IMR-90 (cell line): ENCODE measurements around the gene CD44. TPM values are rescaled to one million over a fixed set of nuclear protein-coding genes. Genes with fewer than 3 reads are reported as not detected.
A peak's percentile ranks its signal among the peaks of the same experiment; 100 is the strongest.

Source experiments
- ATAC-seq: fragments of 200-7000 bp; cut with Tn5 transposase; 2 replicates; pipeline ENCODE4 v1.9.1; 2020; ENCODE audit warnings: low read depth, mild to moderate bottlenecking, moderate library complexity
- BruUV-seq: library from RNA; stranded (reverse); fragments of 400-500 nt; replicated peaks from 2 replicates; lab custom pipeline; 2021; lab: Mats Ljungman, UMichigan
- CTCF ChIA-PET: fragments of 300-600 bp; formaldehyde crosslinking; extraction: SDS; loops from one replicate; lab custom pipeline; 2021; ENCODE audit warnings: antibody characterized with exemption; lab: Yijun Ruan, JAX
- POLR2A ChIA-PET: fragments of 300-600 bp; sonication (Branson Sonifier 250); formaldehyde crosslinking; loops from one replicate; lab custom pipeline; 2022; ENCODE audit warnings: antibody characterized with exemption; ENCODE audit not compliant: unreplicated experiment; lab: Charles Lee
- DNase-seq: peaks from one replicate; pipeline ENCODE4 v3.0.0; 2013
- H2AFZ ChIP-seq: replicated peaks from 2 replicates; pipeline ENCODE3; 2013; ENCODE audit warnings: low read length, mild to moderate bottlenecking; ENCODE audit not compliant: poor library complexity
- H2AK5ac ChIP-seq: 2 replicates; pipeline ENCODE4 v1.6.1; 2013; ENCODE audit warnings: low read depth, low read length, inconsistent platforms
- H2AK9ac ChIP-seq: replicated peaks from 2 replicates; pipeline ENCODE3; 2013; ENCODE audit warnings: mild to moderate bottlenecking, low read depth, low read length, moderate library complexity; ENCODE audit not compliant: poor library complexity
- H2BK120ac ChIP-seq: 2 replicates; pipeline ENCODE4 v1.6.1; 2013; ENCODE audit warnings: low read depth, low read length, inconsistent platforms
- H2BK15ac ChIP-seq: 3 replicates; pipeline ENCODE4 v1.6.1; 2013; ENCODE audit warnings: low read depth, low read length, inconsistent platforms
- H2BK20ac ChIP-seq: 2 replicates; pipeline ENCODE4 v1.6.1; 2013; ENCODE audit warnings: low read depth, mild to moderate bottlenecking, inconsistent platforms, low read length, moderate library complexity
- H2BK5ac ChIP-seq: 2 replicates; pipeline ENCODE4 v1.6.1; 2013; ENCODE audit warnings: mild to moderate bottlenecking, low read depth, low read length, inconsistent platforms; ENCODE audit not compliant: poor library complexity, severe bottlenecking
- H3K14ac ChIP-seq: replicated peaks from 2 replicates; pipeline ENCODE4 v1.6.1; 2013; ENCODE audit warnings: low read depth, low read length, inconsistent platforms
- H3K18ac ChIP-seq: 2 replicates; pipeline ENCODE4 v1.6.1; 2013; ENCODE audit warnings: low read depth, low read length, control low read depth
- H3K23ac ChIP-seq: 2 replicates; pipeline ENCODE4 v1.6.1; 2013; ENCODE audit warnings: low read depth, low read length, inconsistent platforms
- H3K27ac ChIP-seq: 2 replicates; pipeline ENCODE4 v1.5.1; 2013; ENCODE audit warnings: mild to moderate bottlenecking, control low read depth, low read length; ENCODE audit not compliant: insufficient read depth
- H3K27me3 ChIP-seq: 2 replicates; pipeline ENCODE4 v1.6.1; 2013; ENCODE audit warnings: low read length; ENCODE audit not compliant: control insufficient read depth, insufficient read depth
- H3K36me3 ChIP-seq: 2 replicates; pipeline ENCODE4 v1.6.1; 2013; ENCODE audit warnings: low read length, mixed read lengths; ENCODE audit not compliant: control insufficient read depth, insufficient read depth
- H3K4ac ChIP-seq: 2 replicates; pipeline ENCODE4 v1.6.1; 2013; ENCODE audit warnings: low read depth, low read length, inconsistent platforms
- H3K4me1 ChIP-seq: 2 replicates; pipeline ENCODE4 v1.6.1; 2013; ENCODE audit warnings: low read length, mixed read lengths; ENCODE audit not compliant: control insufficient read depth, insufficient read depth
- H3K4me2 ChIP-seq: 2 replicates; pipeline ENCODE4 v1.6.1; 2013; ENCODE audit warnings: low read depth, mild to moderate bottlenecking, control low read depth, low read length, moderate library complexity
- H3K4me3 ChIP-seq: 2 replicates; pipeline ENCODE4 v1.5.1; 2013; ENCODE audit warnings: low read depth, mild to moderate bottlenecking, control low read depth, low read length, moderate library complexity; ENCODE audit not compliant: insufficient read depth
- H3K56ac ChIP-seq: 2 replicates; pipeline ENCODE4 v1.6.1; 2013; ENCODE audit warnings: low read length, inconsistent platforms; ENCODE audit not compliant: insufficient read depth; ENCODE audit errors: extremely low read depth
- H3K79me1 ChIP-seq, 2 experiments: 2 replicates each; pipeline ENCODE4 v1.6.1; 2013; ENCODE audit warnings: low read length in 2 of 2, inconsistent platforms in 1 of 2, low read depth in 1 of 2
- H3K9ac ChIP-seq: 2 replicates; pipeline ENCODE4 v1.6.1; 2013; ENCODE audit warnings: low read depth, low read length, control low read depth
- H3K9me1 ChIP-seq: 2 replicates; pipeline ENCODE4 v1.6.1; 2013; ENCODE audit warnings: low read length, inconsistent platforms; ENCODE audit not compliant: insufficient read depth
- H3K9me3 ChIP-seq: 2 replicates; pipeline ENCODE4 v1.6.1; 2013; ENCODE audit warnings: low read length; ENCODE audit not compliant: control insufficient read depth, insufficient read depth
- H4K20me1 ChIP-seq: 2 replicates; pipeline ENCODE4 v1.6.1; 2013; ENCODE audit warnings: low read length, inconsistent platforms; ENCODE audit not compliant: insufficient read depth
- H4K5ac ChIP-seq: 2 replicates; pipeline ENCODE4 v1.6.1; 2013; ENCODE audit warnings: mild to moderate bottlenecking, low read depth, low read length, control low read depth
- H4K8ac ChIP-seq, 2 experiments: 2 replicates each; pipeline ENCODE4 v1.6.1; 2013; ENCODE audit warnings: low read depth in 2 of 2, low read length in 2 of 2, control low read depth in 1 of 2, inconsistent platforms in 1 of 2
- H4K91ac ChIP-seq: 2 replicates; pipeline ENCODE4 v1.6.1; 2013; ENCODE audit warnings: low read depth, low read length, inconsistent platforms; ENCODE audit not compliant: insufficient read depth
- BHLHE40 ChIP-seq: fragments of 150-350 bp; IDR thresholded peaks from 2 replicates; pipeline ENCODE4 v1.6.1; 2016; ENCODE audit warnings: mild to moderate bottlenecking, low read depth, low read length
- CEBPB ChIP-seq: IDR thresholded peaks from 2 replicates; pipeline ENCODE4 v1.6.1; 2012; ENCODE audit warnings: low read depth, low read length, improper control_type of control experiment
- MAZ ChIP-seq: IDR thresholded peaks from 2 replicates; pipeline ENCODE4 v1.6.1; 2012; ENCODE audit warnings: low read depth, mild to moderate bottlenecking, low read length, improper control_type of control experiment, moderate library complexity, borderline replicate concordance
- NFE2L2 ChIP-seq: fragments of 150-350 bp; IDR thresholded peaks from 2 replicates; pipeline ENCODE4 v1.6.1; 2016; ENCODE audit warnings: low read depth, mild to moderate bottlenecking, low read length
- WGBS, 2 experiments: methylation state at CpG; one replicate each; pipeline versions ENCODE4 v1.1.5 to v1.1.7; 2013; ENCODE audit warnings: missing lambda C conversion rate in 2 of 2; ENCODE audit not compliant: insufficient read length in 1 of 2; ENCODE audit errors: extremely low coverage in 2 of 2; 5-methylcytosine and 5-hydroxymethylcytosine counted together
- dilution Hi-C: fragments of 300-500 bp; cut with HindIII; formaldehyde crosslinking; loops from one replicate; pipeline ENCODE4 v1.14.3; 2018; ENCODE audit warnings: low sequenced_read_pairs; ENCODE audit not compliant: unreplicated experiment
- in situ Hi-C: fragments of 300-500 bp; cut with MboI; formaldehyde crosslinking; loops from 3 replicates; pipeline ENCODE4 v1.14.3; 2019; ENCODE audit warnings: low sequenced_read_pairs, inconsistent platforms, mixed read lengths
- intact Hi-C: fragments of 100-400 bp; cut with micrococcal nuclease; formaldehyde crosslinking; loops from 2 replicates; pipeline ENCODE4 v1.10.0; 2022
- polyA plus RNA-seq, 3 experiments: library from polyadenylated mRNA; depleted of rRNA; stranded (reverse); fragments of >200 nt; gene quantifications; 2 replicates each; pipeline ENCODE4 v1.2.3, GENCODE V29; 2012; ENCODE audit warnings: low replicate concordance in 1 of 3
- total RNA-seq: library from RNA; depleted of rRNA; stranded (reverse); fragments of >200 nt; gene quantifications from 2 replicates; pipeline ENCODE4 v1.2.3, GENCODE V29; 2012

Gene CD44
- total and polyA plus RNA-seq, 2 of the 4 experiments (the other 2 are of a cell fraction) = 357 to 947 TPM

DNA sequence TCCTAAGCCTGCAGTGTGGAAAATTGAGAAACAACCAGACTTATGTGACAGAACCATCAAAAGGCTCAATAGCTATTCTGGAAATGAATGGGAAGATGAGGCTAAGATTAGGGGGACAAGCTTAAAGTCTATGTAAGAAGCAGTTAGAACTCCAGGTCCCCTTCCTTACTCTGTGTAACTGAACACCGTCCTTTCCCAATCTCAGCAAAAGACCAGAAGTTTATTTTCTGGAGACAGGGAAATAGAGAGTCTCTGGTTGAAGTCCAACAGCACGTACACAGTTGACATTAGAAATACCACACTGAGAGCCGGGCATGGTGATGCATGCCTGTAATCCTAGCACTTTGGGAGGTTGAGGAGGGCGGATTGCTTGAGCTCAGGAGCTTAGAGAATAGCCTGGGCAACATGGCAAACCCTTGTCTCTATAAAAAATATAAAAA is 93.9 kb downstream of the CD44 start:
- peak overlapping the region; percentile 50; the same call in 1 of the 3 replicates for H2BK15ac ChIP-seq
- no peak overlapping the region for H2AFZ ChIP-seq
- H2BK120ac ChIP-seq = peak overlapping the region; percentile 66; the same call in 1 of the 2 replicates
- intact Hi-C loops (loop anchor here (2.0 to 10.0 kb wide), 3 partner anchors 74 to 252 kb away; no protein-coding TSS in a partner anchor), dilution Hi-C loops (no loop called here), in situ Hi-C loops (loop anchor here (10.0 kb wide), 1 partner anchor 152 kb away; no protein-coding TSS in a partner anchor)
- peak overlapping the region; percentile 57 for H2AK5ac ChIP-seq
- peak overlapping the region; percentile 96 for H3K18ac ChIP-seq
- H3K9me3 ChIP-seq = peaks cover 3% of the 10 kb centered on the region; the same call in 1 of the 2 replicates
- H3K27me3 ChIP-seq = no peaks in the 10 kb centered on the region
- no CpG with 5 or more reads among the region's 4 CpGs for whole genome bisulfite sequencing, 2 experiments
- H3K4ac ChIP-seq = peak overlapping the region; percentile 71
- no TSS peak for BruUV-seq
- peak overlapping the region; percentile 77; the same call in 1 of the 2 replicates for H3K23ac ChIP-seq
- H4K8ac ChIP-seq = peak overlapping the region; percentile 63 to 65
- DNase-seq = peak; percentile 83
- peak overlapping the region; percentile 50 for H2BK20ac ChIP-seq
- peak overlapping the region; percentile 40; the same call in 1 of the 2 replicates for H3K56ac ChIP-seq
- peak overlapping the region; percentile 98 for H2BK5ac ChIP-seq
- ATAC-seq = peak; percentile 62
- no peaks in the 10 kb centered on the region; the same call in 1 of the 2 replicates for H3K9me1 ChIP-seq
- H4K91ac ChIP-seq = peak overlapping the region; percentile 71
- H3K79me1 ChIP-seq = peaks cover 6 to 23% of the 10 kb centered on the region in 2 experiments; a peak in 3 of 4 replicates
- H3K27ac ChIP-seq = peak overlapping the region; percentile 86
- peak overlapping the region; percentile 72; the same call in 1 of the 2 replicates for H3K4me2 ChIP-seq
- CTCF ChIA-PET = interaction anchor here (1.5 kb wide), 1 partner anchor 73 kb away, joined by 6 read pairs; no protein-coding TSS in a partner anchor
- POLR2A ChIA-PET = no interaction called here
- peak overlapping the region; percentile 61; the same call in 1 of the 2 replicates for H3K9ac ChIP-seq
- peak overlapping the region; percentile 87 for H4K5ac ChIP-seq
- H3K4me1 ChIP-seq = peaks cover 16% of the 10 kb centered on the region
- H3K14ac ChIP-seq = no peak overlapping the region; the same call in 1 of the 2 replicates
- no peak overlapping the region for H2AK9ac ChIP-seq
- peak; percentile 47 for TF ChIP-seq BHLHE40
- TF ChIP-seq NFE2L2 = no peak
- TF ChIP-seq CEBPB = peak; percentile 51; the same call in 1 of the 2 replicates
- no peak for TF ChIP-seq MAZ
- no peaks in the 10 kb centered on the region for H4K20me1 ChIP-seq
- H3K36me3 ChIP-seq = peaks cover 25% of the 10 kb centered on the region
- no peak overlapping the region for H3K4me3 ChIP-seq
